GM12878 (cell line): ENCODE results near the gene UNC93A. TPM values are rescaled to one million over a fixed set of nuclear protein-coding genes. Genes with fewer than 3 reads are reported as not detected.

Source experiments
- ATAC-seq: fragments of 200-7000 bp; cut with Tn5 transposase; 3 replicates; pipeline ENCODE4 v1.9.1; 2020; ENCODE audit warnings: mild to moderate bottlenecking, moderate library complexity
- Bru-seq: library from RNA; stranded (reverse); fragments of 400-500 nt; gene quantifications from one replicate; lab custom pipeline; 2021; lab: Mats Ljungman, UMichigan
- BruChase-seq, 2 experiments: library from RNA; stranded (reverse); fragments of 400-500 nt; gene quantifications; one replicate each; lab custom pipeline; 2021; lab: Mats Ljungman, UMichigan
- BruUV-seq: library from RNA; stranded (reverse); fragments of 400-500 nt; replicated peaks from 2 replicates; lab custom pipeline; 2021; lab: Mats Ljungman, UMichigan
- CTCF ChIA-PET: fragments of 300-600 bp; sonication (Branson Sonifier 250); formaldehyde crosslinking; extraction: SDS; loops from one replicate; lab custom pipeline; 2021; ENCODE audit warnings: inconsistent platforms; lab: Yijun Ruan, JAX
- POLR2A ChIA-PET: fragments of 350-600 bp; formaldehyde crosslinking; extraction: SDS; loops from one replicate; lab custom pipeline; 2021; ENCODE audit warnings: inconsistent platforms; lab: Charles Lee
- RAD21 ChIA-PET: fragments of 300-600 bp; sonication (Branson Sonifier 250); formaldehyde crosslinking; loops from one replicate; lab custom pipeline; 2023; ENCODE audit warnings: antibody characterized with exemption; ENCODE audit not compliant: unreplicated experiment; lab: Charles Lee
- SMC1A ChIA-PET: fragments of 300-600 bp; sonication (Branson Sonifier 250); formaldehyde crosslinking; loops from one replicate; lab custom pipeline; 2023; ENCODE audit not compliant: unreplicated experiment, uncharacterized antibody; lab: Charles Lee
- DNase-seq: peaks from one replicate; pipeline ENCODE4 v3.0.0-alpha.2; 2011; ENCODE audit warnings: low read depth, low spot score
- FAIRE-seq: peaks from 3 replicates; lab custom pipeline; 2011; peaks lifted over from hg19 to GRCh38; lab: Jason Lieb, UNC
- H2AFZ ChIP-seq: 2 replicates; pipeline ENCODE4 v1.6.0; 2011; ENCODE audit warnings: low read depth, low read length, control low read depth; ENCODE audit not compliant: control insufficient read depth
- H3K27ac ChIP-seq: 2 replicates; pipeline ENCODE4 v1.5.1; 2011; ENCODE audit warnings: control low read depth; ENCODE audit not compliant: control insufficient read depth, insufficient read depth
- H3K27me3 ChIP-seq, 2 experiments: replicated peaks in 1 of 2; 2 replicates each; pipeline versions ENCODE4 v1.6.0 to v1.6.1; 2011; ENCODE audit warnings: low read length in 1 of 2; ENCODE audit not compliant: control insufficient read depth in 2 of 2, insufficient read depth in 2 of 2
- H3K36me3 ChIP-seq, 2 experiments: 2 replicates each; pipeline ENCODE4 v1.5.1; 2011; ENCODE audit warnings: low read length in 1 of 2; ENCODE audit not compliant: control insufficient read depth in 2 of 2, insufficient read depth in 2 of 2
- H3K4me1 ChIP-seq: 2 replicates; pipeline ENCODE4 v1.6.1; 2011; ENCODE audit warnings: mild to moderate bottlenecking, low read length, moderate library complexity, mixed read lengths; ENCODE audit not compliant: control insufficient read depth, insufficient read depth
- H3K4me2 ChIP-seq: 2 replicates; pipeline ENCODE4 v1.6.0; 2011; ENCODE audit warnings: control low read depth; ENCODE audit not compliant: control insufficient read depth, insufficient read depth
- H3K4me3 ChIP-seq: fragments of 200-600 bp; sonication (generic); 2 replicates; pipeline ENCODE4 v1.5.1; 2016
- H3K79me2 ChIP-seq: 2 replicates; pipeline ENCODE4 v1.6.0; 2011; ENCODE audit warnings: low read length; ENCODE audit not compliant: control insufficient read depth, insufficient read depth
- H3K9ac ChIP-seq: 2 replicates; pipeline ENCODE4 v1.8.0; 2011; ENCODE audit warnings: low read length, control low read depth, mixed read lengths; ENCODE audit not compliant: control insufficient read depth, insufficient read depth
- H3K9me3 ChIP-seq: replicated peaks from 3 replicates; pipeline ENCODE4 v1.5.1; 2011; ENCODE audit warnings: mild to moderate bottlenecking, low read length; ENCODE audit not compliant: control insufficient read depth, insufficient read depth
- H4K20me1 ChIP-seq: 2 replicates; pipeline ENCODE4 v1.6.0; 2011; ENCODE audit not compliant: control insufficient read depth, insufficient read depth
- EP300 ChIP-seq, 2 experiments: fragments of 150-350 bp in 1 of 2; IDR thresholded peaks; 2 replicates each; pipeline ENCODE4 v1.6.1; 2011 to 2012; ENCODE audit warnings: low read depth in 2 of 2, low read length in 2 of 2, borderline replicate concordance in 1 of 2, improper control_type of control experiment in 1 of 2, inconsistent platforms in 1 of 2; ENCODE audit not compliant: control insufficient read depth in 1 of 2
- IRF4 ChIP-seq: IDR thresholded peaks from 2 replicates; pipeline ENCODE4 v1.6.1; 2011; ENCODE audit warnings: low read depth, low read length
- KDM1A ChIP-seq: fragments of 200-600 bp; sonication (generic); IDR thresholded peaks from 2 replicates; pipeline ENCODE4 v1.6.1; 2016; ENCODE audit warnings: borderline replicate concordance
- MEF2B ChIP-seq: fragments of 450-650 bp; IDR thresholded peaks from 2 replicates; pipeline ENCODE4 v1.6.1; 2018; ENCODE audit warnings: mild to moderate bottlenecking, moderate library complexity; ENCODE audit not compliant: partially characterized antibody, poor library complexity, severe bottlenecking
- TARDBP ChIP-seq: IDR thresholded peaks from 2 replicates; pipeline ENCODE4 v1.6.1; 2016; ENCODE audit warnings: borderline replicate concordance
- YY1 ChIP-seq: IDR thresholded peaks from 2 replicates; pipeline ENCODE4 v1.6.1; 2011; ENCODE audit warnings: low read depth, mild to moderate bottlenecking, low read length
- ZNF207 ChIP-seq: fragments of 450-650 bp; IDR thresholded peaks from 2 replicates; pipeline ENCODE4 v1.6.1; 2014; ENCODE audit warnings: antibody characterized with exemption, mild to moderate bottlenecking, borderline replicate concordance
- ZNF384 ChIP-seq: IDR thresholded peaks from 2 replicates; pipeline ENCODE4 v1.6.1; 2012; ENCODE audit warnings: low read depth, mild to moderate bottlenecking, low read length, improper control_type of control experiment, borderline replicate concordance
- WGBS: methylation state at CpG from one replicate; pipeline ENCODE4 v1.1.6; 2016; ENCODE audit warnings: low lambda C conversion rate; ENCODE audit not compliant: insufficient replicate concordance, insufficient coverage; ENCODE audit errors: missing lambda C conversion rate; 5-methylcytosine and 5-hydroxymethylcytosine counted together
- in situ Hi-C: fragments of 300-500 bp; cut with MboI; formaldehyde crosslinking; loops from 9 replicates; pipeline ENCODE4 v1.14.3; 2018; ENCODE audit warnings: mixed read lengths
- intact Hi-C: fragments of 100-400 bp; cut with micrococcal nuclease; formaldehyde crosslinking; loops from one replicate; pipeline ENCODE4 v1.14.2; 2022; ENCODE audit not compliant: unreplicated experiment
- long read RNA-seq, 2 experiments: library from polyadenylated mRNA; unstranded; transcript quantifications; one replicate each; pipeline ENCODE4 v2.0.0, GENCODE V29; 2019 to 2020
- polyA minus RNA-seq, 3 experiments: library from RNA; depleted of rRNA, polyadenylated mRNA; stranded (reverse); fragments of >200 nt; gene quantifications; 2 replicates each; pipeline ENCODE4 v1.2.3, GENCODE V29; 2011
- polyA plus RNA-seq, 11 experiments: library from polyadenylated mRNA; depleted of rRNA in 4 of 11; unstranded in 6 of 11; stranded (reverse) in 5 of 11; fragments of >200 nt; fragmentation: Nextera tagmentation in 4 of 11; fragmentation: Illumina TruSeq in 1 of 11; extraction: Ambion mirVana in 4 of 11; extraction: Trizol in 1 of 11; gene quantifications; 1 replicate in 1 of 11; 2 replicates in 10 of 11; pipeline versions ENCODE4 v1.2.1 to v1.2.3, GENCODE V29; 2011 to 2016; ENCODE audit warnings: inconsistent platforms in 2 of 11, missing spikeins in 2 of 11, low read depth in 1 of 11
- total RNA-seq, 4 experiments: library from RNA; depleted of rRNA in 3 of 4; stranded (reverse); fragments of >200 nt in 3 of 4; fragmentation: Illumina TruSeq in 1 of 4; extraction: Trizol in 1 of 4; gene quantifications; 2 replicates each; pipeline versions ENCODE4 v1.2.1 to v1.2.3, GENCODE V29; 2013 to 2021
- TF ChIP-seq, protein P1 (sequence below): fragments of 450-650 bp; IDR thresholded peaks from 2 replicates; pipeline ENCODE4 v1.6.1; 2016; ENCODE audit warnings: mild to moderate bottlenecking
- TF ChIP-seq, protein P2 (sequence below): fragments of 450-650 bp; IDR thresholded peaks from 2 replicates; pipeline ENCODE4 v1.6.1; 2017; ENCODE audit warnings: antibody characterized with exemption, mild to moderate bottlenecking, moderate library complexity
- TF ChIP-seq, protein P3 (sequence below), 3 experiments: IDR thresholded peaks in 2 of 3; conservative IDR thresholded peaks in 1 of 3; 2 replicates each; pipeline ENCODE4 v1.5.1; 2011; ENCODE audit warnings: low read depth in 3 of 3, low read length in 3 of 3, mild to moderate bottlenecking in 3 of 3, control low read depth in 2 of 3, moderate library complexity in 2 of 3, inconsistent platforms in 1 of 3, mixed read lengths in 1 of 3; ENCODE audit not compliant: control insufficient read depth in 2 of 3, insufficient read depth in 1 of 3; ENCODE audit errors: extremely low read depth in 1 of 3

The UNC93A gene
- total RNA-seq (2013; cell fraction: nucleolus; rRNA removed): not detected in 2 replicates
- 0.16 TPM in 1 of 2 replicates, not detected in the other for total RNA-seq (2014; rRNA removed)
- not detected in 2 replicates for total RNA-seq (2014; rRNA removed; fragmentation: Illumina TruSeq; extraction: Trizol)
- not detected in 2 replicates for total RNA-seq (2021)
- 0.25 TPM for polyA plus RNA-seq (2011; ENCODE audit: low read depth)
- not detected in 2 replicates for polyA plus RNA-seq (2011; rRNA removed)
- not detected in 2 replicates for polyA plus RNA-seq (2011; cell fraction: cytosol; rRNA removed)
- not detected in 2 replicates for polyA plus RNA-seq (2011; cell fraction: nucleus; rRNA removed)
- polyA plus RNA-seq (2012): 0.15 TPM in 1 of 2 replicates, not detected in the other
- polyA plus RNA-seq (2014; fragmentation: Illumina TruSeq; extraction: Trizol): not detected in 2 replicates
- polyA plus RNA-seq (2014; fragmentation: Nextera tagmentation; extraction: Ambion mirVana): under 1 TPM in 1 of 2 experiments, not detected in 1; 0.37 TPM
- polyA plus RNA-seq (2014; rRNA removed): not detected in 2 replicates
- not detected for polyA plus RNA-seq (2016; fragmentation: Nextera tagmentation; extraction: Ambion mirVana)
- not detected in 2 replicates for polyA minus RNA-seq (2011; rRNA and poly(A)+ RNA removed)
- polyA minus RNA-seq (2011; cell fraction: cytosol; rRNA and poly(A)+ RNA removed): not detected in 2 replicates
- not detected in 2 replicates for polyA minus RNA-seq (2011; cell fraction: nucleus; rRNA and poly(A)+ RNA removed)
- not detected for Bru-seq, nascent RNA
- not detected for BruChase-seq, experiment 1, labeled RNA remaining after a 6-hour chase
- not detected for BruChase-seq, experiment 2, labeled RNA remaining after a 2-hour chase
- long read RNA-seq, experiment 1: 0 reads
- long read RNA-seq, experiment 2: 0 reads

DNA sequence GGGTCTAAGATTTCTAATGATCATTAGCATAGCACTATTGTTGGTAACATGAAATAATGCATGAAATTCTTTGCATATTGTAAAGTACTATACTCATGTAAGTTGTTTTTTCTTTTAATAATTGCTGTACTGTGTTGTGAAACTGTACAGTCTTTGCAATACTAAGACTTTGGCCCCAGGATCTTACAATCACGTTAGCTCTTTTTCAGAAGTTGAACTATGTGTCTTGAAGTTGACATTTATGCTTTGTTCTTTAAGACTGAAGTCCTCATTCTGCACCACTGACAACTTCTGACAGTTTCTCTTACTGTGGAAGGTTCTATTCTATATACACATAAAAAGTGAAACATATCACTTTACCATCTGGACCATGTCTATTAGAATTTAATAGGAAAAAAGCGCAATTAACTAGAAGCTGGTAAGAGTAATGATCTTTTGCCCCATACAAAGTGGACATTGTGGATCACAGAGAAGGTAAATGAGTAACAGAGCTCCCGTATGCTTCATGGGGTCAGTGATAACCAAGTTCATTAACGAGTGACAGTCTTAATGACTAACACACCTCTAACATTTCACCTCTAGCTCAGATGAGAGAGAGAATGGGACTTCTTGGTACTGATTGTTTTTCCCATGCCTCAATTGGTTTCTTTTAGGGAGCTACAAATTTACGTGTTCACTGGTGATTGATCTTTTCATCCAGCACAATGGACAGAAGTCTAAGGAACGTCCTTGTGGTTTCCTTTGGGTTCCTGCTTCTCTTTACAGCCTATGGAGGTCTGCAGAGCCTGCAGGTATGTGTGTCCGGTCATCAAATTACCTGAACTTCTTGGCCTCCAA lies at the start of gene UNC93A:
UNC93A (plus strand) TSS at position 530 of the 837 bp plus-strand sequence; CDS start at position 705, 175 bp downstream.
- no peak within 1 kb of the TSS for H3K4me3 ChIP-seq
- H3K27me3 ChIP-seq: no peaks in the 10 kb centered on the region; a peak in 2 of 4 replicates
- BruUV-seq: no TSS peak
- RAD21 ChIA-PET: interaction anchor here (1.9 kb wide), 1 partner anchor 516 kb away, joined by 7 read pairs; no protein-coding TSS in a partner anchor
- H4K20me1 ChIP-seq: no peaks in the 10 kb centered on the region
- H3K27ac ChIP-seq: no peak within 1 kb of the TSS
- FAIRE-seq: no peak
- POLR2A ChIA-PET: no interaction called here
- no peak within 1 kb of the TSS for H2AFZ ChIP-seq
- intact Hi-C loops: loop anchor here (5.0 kb wide), 1 partner anchor 514 kb away; no protein-coding TSS in a partner anchor
- ATAC-seq: no peak
- no peaks in the 10 kb centered on the region for H3K79me2 ChIP-seq
- no peak within 1 kb of the TSS for H3K4me2 ChIP-seq
- no peak within 1 kb of the TSS for H3K9ac ChIP-seq
- 14% methylated on average over 7 of the region's 7 CpGs for WGBS
- SMC1A ChIA-PET: interaction anchor here (1.0 to 1.2 kb wide), 3 partner anchors 8 to 73 kb away, joined by 3 to 4 read pairs (median 4); no protein-coding TSS in a partner anchor
- no peaks in the 10 kb centered on the region for H3K4me1 ChIP-seq
- in situ Hi-C loops: loop anchor here (5.0 kb wide), 1 partner anchor 519 kb away; no protein-coding TSS in a partner anchor
- no peaks in the 10 kb centered on the region for H3K36me3 ChIP-seq
- H3K9me3 ChIP-seq: no peaks in the 10 kb centered on the region
- CTCF ChIA-PET: interaction anchor here (0.8 to 2.2 kb wide), 8 partner anchors 8 to 516 kb away, joined by 3 to 15 read pairs (median 4); no protein-coding TSS in a partner anchor
- no peak for DNase-seq
- TF ChIP-seq IRF4 (no peak), EP300 (IDR thresholded peaks at IDR 0.05; ENCODE audit: borderline replicate concordance in 1 of 2, control insufficient read depth in 1 of 2, low read depth in 2 of 2, low read length in 2 of 2) (no peak), YY1 (no peak), MEF2B (no peak), TARDBP (no peak), ZNF384 (no peak), KDM1A (no peak), ZNF207 (no peak)
- TF ChIP-seq, protein P1, sequence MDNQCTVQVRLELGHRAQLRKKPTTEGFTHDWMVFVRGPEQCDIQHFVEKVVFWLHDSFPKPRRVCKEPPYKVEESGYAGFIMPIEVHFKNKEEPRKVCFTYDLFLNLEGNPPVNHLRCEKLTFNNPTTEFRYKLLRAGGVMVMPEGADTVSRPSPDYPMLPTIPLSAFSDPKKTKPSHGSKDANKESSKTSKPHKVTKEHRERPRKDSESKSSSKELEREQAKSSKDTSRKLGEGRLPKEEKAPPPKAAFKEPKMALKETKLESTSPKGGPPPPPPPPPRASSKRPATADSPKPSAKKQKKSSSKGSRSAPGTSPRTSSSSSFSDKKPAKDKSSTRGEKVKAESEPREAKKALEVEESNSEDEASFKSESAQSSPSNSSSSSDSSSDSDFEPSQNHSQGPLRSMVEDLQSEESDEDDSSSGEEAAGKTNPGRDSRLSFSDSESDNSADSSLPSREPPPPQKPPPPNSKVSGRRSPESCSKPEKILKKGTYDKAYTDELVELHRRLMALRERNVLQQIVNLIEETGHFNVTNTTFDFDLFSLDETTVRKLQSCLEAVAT: no peak
- TF ChIP-seq, protein P2, sequence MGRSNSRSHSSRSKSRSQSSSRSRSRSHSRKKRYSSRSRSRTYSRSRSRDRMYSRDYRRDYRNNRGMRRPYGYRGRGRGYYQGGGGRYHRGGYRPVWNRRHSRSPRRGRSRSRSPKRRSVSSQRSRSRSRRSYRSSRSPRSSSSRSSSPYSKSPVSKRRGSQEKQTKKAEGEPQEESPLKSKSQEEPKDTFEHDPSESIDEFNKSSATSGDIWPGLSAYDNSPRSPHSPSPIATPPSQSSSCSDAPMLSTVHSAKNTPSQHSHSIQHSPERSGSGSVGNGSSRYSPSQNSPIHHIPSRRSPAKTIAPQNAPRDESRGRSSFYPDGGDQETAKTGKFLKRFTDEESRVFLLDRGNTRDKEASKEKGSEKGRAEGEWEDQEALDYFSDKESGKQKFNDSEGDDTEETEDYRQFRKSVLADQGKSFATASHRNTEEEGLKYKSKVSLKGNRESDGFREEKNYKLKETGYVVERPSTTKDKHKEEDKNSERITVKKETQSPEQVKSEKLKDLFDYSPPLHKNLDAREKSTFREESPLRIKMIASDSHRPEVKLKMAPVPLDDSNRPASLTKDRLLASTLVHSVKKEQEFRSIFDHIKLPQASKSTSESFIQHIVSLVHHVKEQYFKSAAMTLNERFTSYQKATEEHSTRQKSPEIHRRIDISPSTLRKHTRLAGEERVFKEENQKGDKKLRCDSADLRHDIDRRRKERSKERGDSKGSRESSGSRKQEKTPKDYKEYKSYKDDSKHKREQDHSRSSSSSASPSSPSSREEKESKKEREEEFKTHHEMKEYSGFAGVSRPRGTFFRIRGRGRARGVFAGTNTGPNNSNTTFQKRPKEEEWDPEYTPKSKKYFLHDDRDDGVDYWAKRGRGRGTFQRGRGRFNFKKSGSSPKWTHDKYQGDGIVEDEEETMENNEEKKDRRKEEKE: no peak
- TF ChIP-seq, protein P3, sequence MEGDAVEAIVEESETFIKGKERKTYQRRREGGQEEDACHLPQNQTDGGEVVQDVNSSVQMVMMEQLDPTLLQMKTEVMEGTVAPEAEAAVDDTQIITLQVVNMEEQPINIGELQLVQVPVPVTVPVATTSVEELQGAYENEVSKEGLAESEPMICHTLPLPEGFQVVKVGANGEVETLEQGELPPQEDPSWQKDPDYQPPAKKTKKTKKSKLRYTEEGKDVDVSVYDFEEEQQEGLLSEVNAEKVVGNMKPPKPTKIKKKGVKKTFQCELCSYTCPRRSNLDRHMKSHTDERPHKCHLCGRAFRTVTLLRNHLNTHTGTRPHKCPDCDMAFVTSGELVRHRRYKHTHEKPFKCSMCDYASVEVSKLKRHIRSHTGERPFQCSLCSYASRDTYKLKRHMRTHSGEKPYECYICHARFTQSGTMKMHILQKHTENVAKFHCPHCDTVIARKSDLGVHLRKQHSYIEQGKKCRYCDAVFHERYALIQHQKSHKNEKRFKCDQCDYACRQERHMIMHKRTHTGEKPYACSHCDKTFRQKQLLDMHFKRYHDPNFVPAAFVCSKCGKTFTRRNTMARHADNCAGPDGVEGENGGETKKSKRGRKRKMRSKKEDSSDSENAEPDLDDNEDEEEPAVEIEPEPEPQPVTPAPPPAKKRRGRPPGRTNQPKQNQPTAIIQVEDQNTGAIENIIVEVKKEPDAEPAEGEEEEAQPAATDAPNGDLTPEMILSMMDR (IDR thresholded peaks at IDR 0.05 in 2 of 3, conservative IDR thresholded peaks at IDR 0.05 in 1 of 3; ENCODE audit: control insufficient read depth in 2 of 3, extremely low read depth in 1 of 3, insufficient read depth in 1 of 3, low read depth in 3 of 3, low read length in 3 of 3): no peak
